Astrocyte (in vitro differentiated cells and primary cell): ENCODE results near the gene SLC12A3.

Experiments used
- EZH2 ChIP-seq: IDR thresholded peaks from 2 replicates; pipeline ENCODE4 v1.6.1; 2012; ENCODE audit warnings: mild to moderate bottlenecking, low read length, inconsistent platforms; ENCODE audit not compliant: insufficient read depth
- TF ChIP-seq, protein P1 (sequence below): IDR thresholded peaks from 2 replicates; pipeline ENCODE4 v1.5.1; 2011; ENCODE audit warnings: low read depth, mild to moderate bottlenecking, inconsistent platforms, low read length, moderate library complexity; ENCODE audit not compliant: insufficient read depth

DNA sequence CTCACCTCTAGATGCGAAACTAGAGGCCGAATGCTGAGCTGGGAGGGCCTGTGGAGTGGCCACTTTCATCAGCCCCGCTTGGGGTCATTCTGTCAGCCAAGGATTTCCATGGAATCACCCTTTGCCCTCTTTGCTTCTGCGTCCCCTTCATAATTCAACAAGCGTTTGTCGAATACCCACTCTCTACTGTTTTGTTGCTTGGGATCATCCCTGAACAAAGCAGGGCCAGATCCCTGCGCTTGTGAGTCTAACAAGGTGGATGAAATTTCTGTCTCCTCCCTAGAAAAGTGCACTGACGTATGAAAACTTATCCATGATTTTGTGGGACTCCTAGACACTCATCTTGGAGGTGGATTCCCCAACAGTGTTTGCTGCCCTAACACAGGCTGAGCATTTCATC is 3.3 kb upstream of the SLC12A3 start:
- TF ChIP-seq, protein P1, sequence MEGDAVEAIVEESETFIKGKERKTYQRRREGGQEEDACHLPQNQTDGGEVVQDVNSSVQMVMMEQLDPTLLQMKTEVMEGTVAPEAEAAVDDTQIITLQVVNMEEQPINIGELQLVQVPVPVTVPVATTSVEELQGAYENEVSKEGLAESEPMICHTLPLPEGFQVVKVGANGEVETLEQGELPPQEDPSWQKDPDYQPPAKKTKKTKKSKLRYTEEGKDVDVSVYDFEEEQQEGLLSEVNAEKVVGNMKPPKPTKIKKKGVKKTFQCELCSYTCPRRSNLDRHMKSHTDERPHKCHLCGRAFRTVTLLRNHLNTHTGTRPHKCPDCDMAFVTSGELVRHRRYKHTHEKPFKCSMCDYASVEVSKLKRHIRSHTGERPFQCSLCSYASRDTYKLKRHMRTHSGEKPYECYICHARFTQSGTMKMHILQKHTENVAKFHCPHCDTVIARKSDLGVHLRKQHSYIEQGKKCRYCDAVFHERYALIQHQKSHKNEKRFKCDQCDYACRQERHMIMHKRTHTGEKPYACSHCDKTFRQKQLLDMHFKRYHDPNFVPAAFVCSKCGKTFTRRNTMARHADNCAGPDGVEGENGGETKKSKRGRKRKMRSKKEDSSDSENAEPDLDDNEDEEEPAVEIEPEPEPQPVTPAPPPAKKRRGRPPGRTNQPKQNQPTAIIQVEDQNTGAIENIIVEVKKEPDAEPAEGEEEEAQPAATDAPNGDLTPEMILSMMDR = no peak
- no peak for TF ChIP-seq EZH2
